Activated T-cell treated with anti-CD3 and anti-CD28 coated beads, Interleukin-2, amount 50 U/mL, for 24 hours (primary cell): ENCODE measurements around the gene SNX15.

Source experiments
- DNase-seq: peaks from one replicate; pipeline ENCODE4 v3.0.0-alpha.2; 2020
- H3K27ac Mint-ChIP-seq: 2 replicates; pipeline ENCODE4 v1.8.0; 2020; ENCODE audit warnings: mild to moderate bottlenecking, mixed read lengths
- H3K27me3 Mint-ChIP-seq: 2 replicates; pipeline ENCODE4 v1.8.0; 2020; ENCODE audit warnings: mixed read lengths
- H3K36me3 Mint-ChIP-seq: 2 replicates; pipeline ENCODE4 v1.8.0; 2020; ENCODE audit warnings: low read depth, mixed read lengths
- H3K4me1 Mint-ChIP-seq: 2 replicates; pipeline ENCODE4 v1.8.0; 2020; ENCODE audit warnings: low read depth, mixed read lengths
- H3K4me3 Mint-ChIP-seq: 2 replicates; pipeline ENCODE4 v1.8.0; 2020; ENCODE audit warnings: mild to moderate bottlenecking, moderate library complexity, mixed read lengths
- H3K9me3 Mint-ChIP-seq: 2 replicates; pipeline ENCODE4 v1.8.0; 2020; ENCODE audit warnings: mixed read lengths

Gene SNX15

DNA sequence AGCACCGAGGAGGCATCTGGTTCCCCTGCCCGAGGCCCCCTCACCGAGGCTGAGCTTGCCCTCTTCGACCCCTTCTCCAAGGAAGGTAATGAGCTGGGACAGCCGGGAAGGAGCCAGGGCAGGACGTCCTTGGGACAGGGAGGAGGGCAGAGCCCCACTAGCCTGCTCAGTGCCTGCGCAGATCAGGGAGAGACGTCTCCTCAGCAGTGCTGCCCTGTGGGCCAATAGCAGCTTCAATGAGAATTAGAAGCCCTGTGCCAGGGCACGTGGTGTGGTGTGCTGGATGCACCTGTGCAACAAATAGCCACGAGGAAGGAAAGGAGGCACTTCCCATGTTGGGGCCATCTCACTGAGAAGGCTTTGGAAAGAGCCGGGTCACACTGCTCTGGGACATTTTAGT lies 8.3 kb downstream of the SNX15 start:
- Mint-ChIP-seq H3K4me3 (no peak overlapping the region), H3K27ac (no peak overlapping the region), H3K9me3 (no peaks in the 10 kb centered on the region), H3K27me3 (no peaks in the 10 kb centered on the region), H3K36me3 (peaks cover 27% of the 10 kb centered on the region), H3K4me1 (peaks cover 8% of the 10 kb centered on the region)
- DNase-seq, result no peak

DNA sequence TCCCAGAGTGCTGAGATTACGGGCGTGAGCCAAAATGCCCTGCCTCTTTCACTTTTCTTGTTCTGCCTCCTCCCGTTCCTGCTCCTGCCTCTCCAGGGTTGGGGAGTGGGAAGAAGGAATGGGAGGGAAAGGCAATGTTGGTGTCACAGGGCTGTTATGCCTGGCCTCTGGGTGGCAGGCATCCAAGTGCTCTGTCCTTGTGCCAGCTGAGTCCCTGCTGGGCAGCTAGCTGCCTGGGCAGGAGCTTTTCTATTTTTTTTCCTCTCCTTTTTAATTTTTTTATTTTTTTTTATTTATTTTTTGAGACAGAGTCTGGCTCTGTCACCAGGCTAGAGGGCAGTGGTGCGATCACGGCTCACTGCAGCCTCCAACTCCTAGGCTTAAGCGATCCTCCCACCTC lies 9.7 kb downstream of the SNX15 start:
- Mint-ChIP-seq H3K27me3 (no peaks in the 10 kb centered on the region), H3K4me1 (peaks cover 12% of the 10 kb centered on the region), H3K27ac (no peak overlapping the region), H3K36me3 (peaks cover 32% of the 10 kb centered on the region), H3K9me3 (no peaks in the 10 kb centered on the region), H3K4me3 (no peak overlapping the region)
- no peak for DNase-seq

DNA sequence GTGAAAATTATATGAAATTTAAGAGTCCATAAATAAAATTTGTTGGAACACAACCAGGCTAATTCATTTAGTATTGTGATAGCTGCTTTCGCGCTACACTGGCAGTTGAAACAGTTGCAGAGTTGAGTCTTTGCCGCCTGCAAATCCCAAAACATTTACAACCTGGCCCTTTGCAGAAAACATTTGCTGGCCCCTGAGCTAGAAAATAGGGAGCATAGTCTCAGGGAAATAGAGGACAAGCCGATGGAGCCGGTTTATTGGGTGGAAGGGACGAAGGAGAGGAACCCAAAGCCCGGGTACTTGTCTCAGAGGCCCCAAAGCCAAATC lies 13.2 kb downstream of the SNX15 start:
- DNase-seq, result no peak
- peaks cover 26% of the 10 kb centered on the region for H3K4me1 Mint-ChIP-seq
- peaks cover 44% of the 10 kb centered on the region for H3K36me3 Mint-ChIP-seq
- H3K27ac Mint-ChIP-seq, result peak overlapping the region; percentile 97
- no peaks in the 10 kb centered on the region for H3K27me3 Mint-ChIP-seq
- peak overlapping the region; percentile 86 for H3K4me3 Mint-ChIP-seq
- H3K9me3 Mint-ChIP-seq, result no peaks in the 10 kb centered on the region

DNA sequence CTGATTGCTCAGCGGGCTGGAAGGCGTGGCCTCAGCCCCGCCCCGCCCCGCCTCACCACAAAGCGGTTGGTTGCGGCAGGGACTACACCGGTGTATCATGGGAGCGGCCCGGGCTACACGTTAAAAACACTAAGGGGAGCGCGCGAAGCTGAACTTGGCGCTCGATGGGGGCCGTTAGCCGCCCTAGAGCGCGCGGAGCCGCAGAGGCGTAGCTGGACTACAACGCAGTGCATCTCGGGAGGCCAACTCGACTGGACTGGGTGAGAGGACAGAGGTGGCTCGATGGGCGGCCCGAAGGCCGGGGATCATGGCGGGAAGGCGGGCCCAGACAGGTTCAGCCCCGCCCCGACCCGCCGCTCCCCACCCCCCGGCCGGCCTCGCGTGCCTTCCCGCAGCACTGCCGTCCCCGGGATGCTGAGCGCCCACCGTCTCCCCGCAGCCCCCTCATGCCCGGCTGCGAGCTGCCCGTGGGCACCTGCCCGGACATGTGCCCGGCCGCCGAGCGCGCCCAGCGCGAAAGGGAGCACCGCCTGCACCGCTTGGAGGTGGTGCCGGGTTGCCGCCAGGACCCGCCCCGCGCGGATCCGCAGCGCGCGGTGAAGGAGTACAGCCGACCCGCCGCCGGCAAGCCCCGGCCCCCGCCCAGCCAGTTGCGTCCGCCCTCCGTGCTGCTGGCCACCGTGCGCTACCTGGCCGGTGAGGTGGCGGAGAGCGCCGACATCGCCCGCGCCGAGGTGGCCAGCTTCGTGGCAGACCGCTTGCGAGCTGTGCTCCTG lies 13.8 kb downstream of the SNX15 start, which contains the start of gene SAC3D1:
SAC3D1 (plus strand) TSS at position 364 of the 776 bp plus-strand sequence; CDS start at position 447, 83 bp downstream.
- peak within 1 kb of the TSS; percentile 86 for H3K4me3 Mint-ChIP-seq
- H3K27ac Mint-ChIP-seq, result peak within 1 kb of the TSS; percentile 97
- peak; percentile 94 for DNase-seq
- H3K36me3 Mint-ChIP-seq, result peaks cover 39% of the 10 kb centered on the region
- peaks cover 27% of the 10 kb centered on the region for H3K4me1 Mint-ChIP-seq
- no peaks in the 10 kb centered on the region for H3K27me3 Mint-ChIP-seq
- H3K9me3 Mint-ChIP-seq, result no peaks in the 10 kb centered on the region

- Mint-ChIP-seq H3K9me3 (no peaks in the 10 kb centered on the region), H3K36me3 (peaks cover 36% of the 10 kb centered on the region), H3K27me3 (no peaks in the 10 kb centered on the region), H3K4me1 (peaks cover 44% of the 10 kb centered on the region), H3K4me3 (peak overlapping the region; percentile 85), H3K27ac (no peak overlapping the region)
- no peak for DNase-seq
These were observed 15.7 kb downstream of the SNX15 start for GRCh38 chr11:65042891-65043290.

DNA sequence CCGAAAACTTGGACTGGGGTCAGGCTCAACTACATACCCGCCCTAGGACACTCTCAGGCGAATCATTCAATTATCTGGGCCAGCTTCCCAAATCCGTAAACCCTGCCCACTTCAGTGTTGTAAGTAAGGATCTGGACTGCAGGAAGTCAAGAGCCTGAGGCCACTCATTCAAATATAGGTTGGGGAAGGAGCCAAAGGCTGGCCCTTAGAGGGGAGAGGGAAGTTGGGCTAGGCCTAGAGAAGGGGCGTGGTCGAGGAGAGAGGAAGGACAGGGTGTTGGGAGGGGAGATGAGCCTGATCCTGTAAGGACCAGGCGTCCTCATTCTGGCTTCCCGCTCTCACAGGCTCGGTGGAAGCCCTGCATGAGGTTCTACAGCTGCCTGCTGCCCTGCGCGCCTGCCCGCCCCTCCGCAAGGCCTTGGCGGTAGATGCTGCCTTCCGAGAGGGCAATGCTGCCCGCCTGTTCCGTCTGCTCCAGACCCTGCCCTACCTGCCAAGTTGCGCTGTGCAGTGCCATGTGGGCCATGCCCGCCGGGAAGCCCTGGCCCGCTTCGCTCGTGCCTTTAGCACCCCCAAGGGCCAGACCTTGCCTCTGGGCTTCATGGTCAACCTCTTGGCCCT lies 16.8 kb downstream of the SNX15 start:
- H3K36me3 Mint-ChIP-seq, result peaks cover 34% of the 10 kb centered on the region
- H3K9me3 Mint-ChIP-seq, result no peaks in the 10 kb centered on the region
- H3K27me3 Mint-ChIP-seq, result no peaks in the 10 kb centered on the region
- H3K4me3 Mint-ChIP-seq, result no peak overlapping the region
- no peak overlapping the region for H3K27ac Mint-ChIP-seq
- peaks cover 48% of the 10 kb centered on the region for H3K4me1 Mint-ChIP-seq
- DNase-seq, result no peak

GRCh38 chr11:65045061-65045460 lies 17.8 kb downstream of the SNX15 start:
- no peak overlapping the region for H3K4me3 Mint-ChIP-seq
- DNase-seq, result no peak
- H3K4me1 Mint-ChIP-seq, result peaks cover 44% of the 10 kb centered on the region
- H3K36me3 Mint-ChIP-seq, result peaks cover 31% of the 10 kb centered on the region
- H3K27ac Mint-ChIP-seq, result no peak overlapping the region
- no peaks in the 10 kb centered on the region for H3K9me3 Mint-ChIP-seq
- no peaks in the 10 kb centered on the region for H3K27me3 Mint-ChIP-seq

DNA sequence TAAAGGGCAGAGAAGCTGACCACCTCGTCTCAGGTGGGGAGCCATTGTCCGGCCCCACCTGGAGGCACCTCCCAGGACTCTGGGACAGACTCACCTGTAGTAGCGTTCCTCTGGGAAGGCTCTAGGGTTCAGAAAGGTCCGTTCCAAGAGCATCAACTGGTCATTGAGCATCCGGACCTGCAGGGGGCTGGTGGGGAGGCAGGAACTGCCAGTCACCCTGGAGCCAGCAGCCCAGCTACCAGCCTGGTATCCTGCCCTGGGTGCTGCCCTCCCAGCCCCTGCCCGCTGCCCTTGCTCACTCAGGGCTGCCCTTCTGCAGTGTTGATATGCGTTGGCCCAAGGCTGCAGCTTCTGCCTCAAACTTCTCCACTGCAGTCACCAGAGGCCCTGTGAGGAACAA lies 18.5 kb downstream of the SNX15 start:
- H3K9me3 Mint-ChIP-seq, result no peaks in the 10 kb centered on the region
- H3K27ac Mint-ChIP-seq, result no peak overlapping the region
- peaks cover 39% of the 10 kb centered on the region for H3K4me1 Mint-ChIP-seq
- H3K27me3 Mint-ChIP-seq, result no peaks in the 10 kb centered on the region
- no peak overlapping the region for H3K4me3 Mint-ChIP-seq
- peaks cover 29% of the 10 kb centered on the region for H3K36me3 Mint-ChIP-seq
- no peak for DNase-seq

- Mint-ChIP-seq H3K4me3 (peak overlapping the region; percentile 80), H3K27me3 (no peaks in the 10 kb centered on the region), H3K9me3 (no peaks in the 10 kb centered on the region), H3K36me3 (peaks cover 20% of the 10 kb centered on the region), H3K27ac (peak overlapping the region; percentile 85), H3K4me1 (peaks cover 32% of the 10 kb centered on the region)
- DNase-seq, result peak; percentile 60
These were observed 20.6 kb downstream of the SNX15 start for GRCh38 chr11:65047581-65048422.

DNA sequence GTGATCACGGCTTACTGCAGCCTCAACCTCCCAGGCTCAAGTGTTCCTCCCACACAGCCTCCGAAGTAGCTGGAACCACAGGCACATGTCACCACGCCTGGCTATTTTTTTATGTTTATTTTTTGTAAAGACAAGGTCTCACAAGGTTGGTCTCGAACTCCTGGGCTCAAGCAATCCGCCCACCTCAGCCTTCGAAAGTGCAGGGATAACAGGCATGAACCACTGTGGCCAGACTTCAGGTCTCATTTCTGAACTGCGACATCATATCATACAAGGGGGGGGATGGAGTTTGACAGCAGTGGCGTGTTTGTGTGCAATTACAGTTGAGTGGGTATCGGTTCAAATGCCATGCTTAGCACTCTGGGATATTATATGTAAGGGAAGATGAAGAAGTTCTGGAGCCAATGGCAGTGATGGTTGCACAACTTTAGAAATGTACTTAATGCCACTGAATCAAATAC lies 24.2 kb downstream of the SNX15 start:
- Mint-ChIP-seq H3K4me1 (peaks cover 35% of the 10 kb centered on the region), H3K9me3 (no peaks in the 10 kb centered on the region), H3K4me3 (no peak overlapping the region), H3K36me3 (no peaks in the 10 kb centered on the region), H3K27me3 (no peaks in the 10 kb centered on the region), H3K27ac (no peak overlapping the region)
- no peak for DNase-seq

- H3K9me3 Mint-ChIP-seq, result no peaks in the 10 kb centered on the region
- peaks cover 18% of the 10 kb centered on the region for H3K4me1 Mint-ChIP-seq
- H3K27me3 Mint-ChIP-seq, result no peaks in the 10 kb centered on the region
- no peak for DNase-seq
- no peak overlapping the region for H3K27ac Mint-ChIP-seq
- no peaks in the 10 kb centered on the region for H3K36me3 Mint-ChIP-seq
- no peak overlapping the region for H3K4me3 Mint-ChIP-seq
These were observed 26.7 kb downstream of the SNX15 start for GRCh38 chr11:65053827-65054508.

- Mint-ChIP-seq H3K36me3 (no peaks in the 10 kb centered on the region), H3K27ac (no peak overlapping the region), H3K9me3 (no peaks in the 10 kb centered on the region), H3K4me3 (no peak overlapping the region), H3K27me3 (no peaks in the 10 kb centered on the region), H3K4me1 (peaks cover 18% of the 10 kb centered on the region)
- no peak for DNase-seq
These were observed 28.3 kb downstream of the SNX15 start for GRCh38 chr11:65055538-65055937.

DNA sequence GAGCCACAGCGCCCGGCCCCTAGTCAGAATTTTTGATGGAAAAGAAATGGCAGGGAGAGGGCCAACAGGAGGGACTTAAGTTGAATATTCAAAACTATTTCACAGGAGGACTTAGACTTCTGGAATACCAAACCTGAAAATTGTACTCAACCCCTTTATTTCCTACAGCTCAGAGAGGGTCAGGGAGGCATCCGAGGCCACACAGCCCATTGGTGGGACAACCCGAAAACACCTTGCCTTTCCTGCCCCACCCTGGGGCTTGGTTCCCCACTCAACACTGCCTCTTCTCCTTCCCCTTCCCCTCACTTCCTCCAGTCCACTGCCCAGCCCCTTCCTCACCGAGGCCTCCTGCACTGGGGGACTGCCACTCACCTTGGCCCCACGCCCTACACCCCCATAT lies 29.8 kb downstream of the SNX15 start:
- H3K4me3 Mint-ChIP-seq, result no peak overlapping the region
- H3K27me3 Mint-ChIP-seq, result no peaks in the 10 kb centered on the region
- no peaks in the 10 kb centered on the region for H3K36me3 Mint-ChIP-seq
- no peak for DNase-seq
- H3K4me1 Mint-ChIP-seq, result peaks cover 15% of the 10 kb centered on the region
- H3K9me3 Mint-ChIP-seq, result no peaks in the 10 kb centered on the region
- no peak overlapping the region for H3K27ac Mint-ChIP-seq

DNA sequence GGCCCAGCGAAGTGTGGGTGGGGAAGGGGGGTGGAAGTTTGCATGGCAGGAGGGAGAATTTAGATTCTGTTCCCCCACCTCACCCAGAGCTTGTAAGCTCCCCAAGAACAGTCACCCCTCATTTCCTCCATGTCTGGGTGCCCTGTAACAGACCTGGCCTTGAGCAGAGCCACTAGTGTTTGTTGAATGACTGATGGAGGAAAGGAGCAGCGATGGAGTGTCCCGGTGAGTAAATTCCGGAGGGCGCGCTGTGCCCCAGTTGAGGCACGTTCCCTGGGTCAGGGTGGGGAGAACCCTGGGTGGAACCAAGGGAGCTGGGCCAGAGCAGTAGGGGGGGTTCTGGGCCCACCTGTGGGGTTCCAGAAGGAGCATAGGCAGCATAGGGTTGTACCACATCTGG lies 30.3 kb downstream of the SNX15 start:
- Mint-ChIP-seq H3K27ac (no peak overlapping the region), H3K9me3 (no peaks in the 10 kb centered on the region), H3K36me3 (no peaks in the 10 kb centered on the region), H3K4me1 (peaks cover 15% of the 10 kb centered on the region), H3K27me3 (no peaks in the 10 kb centered on the region), H3K4me3 (no peak overlapping the region)
- DNase-seq, result no peak
